NCI-H187 (cell line): ENCODE data around the gene RAB11FIP3.

ENCODE experiments used
- DNase-seq, 2 experiments: peaks; one replicate each; lab custom pipeline; 2025; lab: John Stamatoyannopoulos, UW

Gene RAB11FIP3

DNA sequence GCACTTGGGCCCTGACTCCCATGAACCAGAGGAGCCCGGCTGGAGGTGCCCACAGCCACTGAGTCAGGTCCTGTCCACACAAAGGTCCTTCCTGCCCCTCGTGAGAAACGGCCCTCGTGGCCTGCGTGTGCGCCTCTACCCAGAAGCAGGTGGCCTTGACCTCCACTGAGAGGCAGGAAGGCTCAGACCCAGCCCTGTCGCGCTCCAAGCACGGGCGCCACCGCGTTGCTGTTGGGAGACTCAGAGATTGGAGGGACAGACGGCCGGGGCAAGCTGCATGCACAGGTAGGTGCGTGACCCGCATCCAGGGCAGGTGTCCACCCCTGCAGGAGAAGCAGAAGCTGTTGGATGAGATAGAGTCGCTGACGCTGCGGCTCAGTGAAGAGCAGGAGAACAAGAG, 94.0 kb downstream of the RAB11FIP3 start:
- no peak for DNase-seq

GRCh38 chr16:519841-520687, 94.6 kb downstream of the RAB11FIP3 start:
- no peak for DNase-seq

DNA sequence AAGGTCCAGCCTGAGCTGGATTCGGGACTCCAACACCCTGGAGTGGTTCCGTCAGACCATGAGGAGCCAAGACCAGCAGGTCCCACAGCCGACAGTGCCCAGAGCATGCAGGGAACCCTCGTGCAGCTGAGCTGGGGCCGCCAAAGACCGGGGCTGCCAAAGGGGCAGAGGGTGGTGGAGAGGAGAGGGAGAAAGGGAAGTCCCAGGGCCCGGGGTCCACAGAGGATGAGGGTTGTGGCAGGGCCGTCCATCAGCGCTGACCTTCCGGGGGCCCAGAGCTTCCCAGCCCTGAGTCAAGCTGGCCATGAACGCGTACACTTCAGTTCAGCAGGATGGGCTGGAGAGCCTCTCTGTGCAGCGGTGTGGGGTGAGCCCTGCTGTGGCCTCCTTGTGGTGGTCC, 95.4 kb downstream of the RAB11FIP3 start:
- no peak for DNase-seq

GRCh38 chr16:521381-522210, 96.1 kb downstream of the RAB11FIP3 start:
- no peak for DNase-seq

- DNase-seq: no peak
Measured at GRCh38 chr16:522320-523096, 97.1 kb downstream of the RAB11FIP3 start.

- no peak for DNase-seq
Measured at GRCh38 chr16:523097-523741, 97.8 kb downstream of the RAB11FIP3 start.

DNA sequence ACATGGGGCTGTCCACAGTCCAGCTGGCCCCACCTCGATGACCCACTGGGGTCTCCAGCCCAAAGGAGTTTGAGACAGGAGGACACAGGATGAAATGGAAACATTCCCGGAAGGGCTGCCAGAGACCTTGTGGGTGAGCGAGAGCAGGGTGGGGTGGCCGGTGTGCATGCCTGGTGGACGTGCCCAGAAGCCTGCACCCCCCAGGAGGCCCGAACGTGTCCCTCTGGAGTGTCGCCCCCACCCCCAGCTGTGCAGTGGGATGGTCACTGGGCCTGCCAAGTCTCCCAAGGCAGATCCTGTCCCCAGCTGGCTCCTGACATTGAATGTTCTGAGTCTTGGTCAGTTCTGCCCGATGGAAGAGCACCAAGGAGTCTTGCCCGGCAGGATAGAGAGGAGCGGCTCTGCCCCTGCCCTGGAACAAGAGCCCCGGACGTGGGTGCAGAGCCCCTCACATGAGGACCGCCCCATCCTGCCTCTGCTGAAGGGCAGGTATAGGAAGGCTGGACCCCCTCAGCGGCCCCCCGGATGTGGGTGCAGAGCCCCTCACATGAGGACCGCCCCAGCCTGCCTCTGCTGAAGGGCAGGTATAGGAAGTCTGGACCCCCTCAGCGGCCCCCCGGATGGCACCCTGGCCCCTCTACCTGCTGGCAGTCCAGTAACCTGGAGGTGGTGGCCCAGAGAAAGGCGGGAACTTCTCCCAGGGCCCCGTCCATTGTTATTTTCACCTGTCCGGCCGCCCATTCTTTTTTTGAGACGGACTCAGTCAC, 99.0 kb downstream of the RAB11FIP3 start:
- no peak for DNase-seq

- no peak for DNase-seq
Measured at GRCh38 chr16:525123-525519, 99.7 kb downstream of the RAB11FIP3 start.

DNA sequence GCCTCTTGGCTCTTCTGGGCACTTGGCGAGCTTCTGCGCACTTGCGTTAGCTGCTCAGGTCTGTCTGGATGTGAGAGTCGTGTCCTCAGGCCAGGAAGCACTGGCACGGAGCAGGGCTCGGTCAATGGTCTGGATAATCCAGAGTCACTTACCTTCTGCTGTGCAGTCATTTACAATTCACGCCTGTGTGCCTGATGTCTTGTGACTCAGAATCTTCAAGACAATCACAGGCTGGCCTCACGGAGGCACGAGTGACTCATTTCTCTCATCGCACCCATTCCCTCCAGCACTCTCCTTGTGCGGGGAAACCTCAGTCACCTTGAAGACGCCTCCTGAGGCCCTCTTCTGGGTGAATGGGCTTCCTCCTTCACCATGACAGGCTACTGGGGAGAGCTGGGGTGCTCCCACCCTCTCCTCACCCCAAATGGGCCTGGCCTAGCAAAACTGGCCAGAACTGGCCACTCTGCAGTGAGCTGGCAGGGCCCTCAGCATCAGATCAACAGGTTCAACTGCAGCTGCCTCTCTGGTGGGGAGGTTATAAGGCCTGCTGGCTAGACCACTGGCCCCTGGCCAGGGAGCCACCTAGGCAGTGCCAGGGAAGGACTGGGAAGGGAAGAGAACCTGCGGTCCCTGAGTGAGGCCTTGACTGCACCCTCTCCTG, 100.2 kb downstream of the RAB11FIP3 start:
- no peak for DNase-seq

- peak; percentile 41 to 64 for DNase-seq
Measured at GRCh38 chr16:526181-527014, 100.9 kb downstream of the RAB11FIP3 start.

DNA sequence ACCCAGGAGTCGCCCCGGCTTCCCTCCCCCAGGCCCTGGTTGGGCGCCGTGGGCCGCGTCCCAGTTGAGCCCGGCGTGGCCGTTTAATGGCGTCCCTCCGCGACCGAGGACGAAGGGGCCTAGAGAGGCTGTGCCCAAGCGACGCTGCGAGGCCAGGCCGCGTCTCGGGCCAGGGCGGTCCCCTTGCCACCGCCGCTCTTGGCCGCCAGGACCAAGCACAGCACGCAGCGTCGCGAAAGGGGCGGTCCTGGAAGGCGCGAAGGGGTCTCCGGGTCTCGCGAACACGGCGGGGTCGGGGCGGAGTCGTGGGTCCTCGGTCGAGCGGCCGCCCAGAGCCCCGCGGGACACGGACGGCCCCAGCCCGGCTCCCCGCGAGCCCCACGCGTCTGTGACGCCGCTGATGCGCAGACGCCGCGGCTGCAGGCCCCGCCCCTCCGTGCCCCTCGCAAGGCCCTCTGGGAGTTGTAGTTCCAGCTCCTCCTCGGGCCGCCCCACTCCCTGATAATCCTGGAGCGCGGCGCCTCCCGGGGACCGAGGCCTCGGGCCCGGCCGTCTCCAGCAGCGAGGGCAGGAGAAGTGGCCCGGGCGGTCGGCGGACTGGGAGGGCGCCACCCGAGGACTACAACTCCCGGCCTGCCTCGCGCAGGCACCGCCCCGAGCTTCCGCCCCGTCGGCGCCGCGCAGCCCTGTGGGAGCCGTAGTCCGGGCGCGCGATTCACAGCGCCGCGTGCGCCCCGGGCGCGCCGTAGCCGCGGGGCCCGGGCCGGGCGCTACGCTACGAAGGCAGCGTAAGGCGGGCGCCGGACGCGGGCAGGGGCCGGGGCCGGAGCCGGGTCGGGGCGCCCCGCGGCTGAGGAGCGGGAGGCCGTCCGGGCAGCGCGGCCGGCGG, 101.8 kb downstream of the RAB11FIP3 start, which contains the start of gene CAPN15:
Gene CAPN15, plus strand, starts transcription at position 698 of the 889 bp plus-strand sequence. CDS start 19,127 bp downstream, outside the sequence.
- DNase-seq: peak; percentile 89 to 97

GRCh38 chr16:528111-529011, 102.9 kb downstream of the RAB11FIP3 start:
- DNase-seq: no peak

DNA sequence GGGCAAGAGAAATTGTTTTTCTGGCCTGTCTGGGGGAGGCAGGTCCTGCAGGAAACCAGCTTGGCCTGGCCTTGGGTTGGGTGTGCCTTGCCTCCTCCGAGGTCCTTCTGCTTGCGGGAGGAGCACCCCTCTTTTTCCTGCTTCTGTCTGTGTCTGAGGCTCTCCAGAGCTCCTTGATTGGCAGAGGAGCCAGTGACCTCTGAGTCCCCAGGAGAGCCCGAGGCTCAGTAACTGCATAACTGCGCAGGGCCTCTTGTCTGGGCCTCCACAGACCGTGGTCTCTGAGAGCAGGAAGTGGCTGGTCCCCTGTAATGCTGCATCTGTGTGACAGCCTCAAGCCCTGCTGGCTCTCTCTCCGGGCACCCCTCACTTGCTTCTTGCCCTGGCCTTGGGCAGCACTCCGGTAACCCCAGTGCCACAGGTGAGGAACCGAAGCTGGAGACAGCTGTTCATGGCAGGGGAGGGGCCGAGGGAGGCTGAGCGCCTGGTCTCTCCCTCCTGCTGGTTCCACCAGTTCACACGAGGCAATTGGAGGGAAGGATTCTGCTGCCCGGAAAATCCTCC, 103.6 kb downstream of the RAB11FIP3 start:
- DNase-seq: no peak

DNA sequence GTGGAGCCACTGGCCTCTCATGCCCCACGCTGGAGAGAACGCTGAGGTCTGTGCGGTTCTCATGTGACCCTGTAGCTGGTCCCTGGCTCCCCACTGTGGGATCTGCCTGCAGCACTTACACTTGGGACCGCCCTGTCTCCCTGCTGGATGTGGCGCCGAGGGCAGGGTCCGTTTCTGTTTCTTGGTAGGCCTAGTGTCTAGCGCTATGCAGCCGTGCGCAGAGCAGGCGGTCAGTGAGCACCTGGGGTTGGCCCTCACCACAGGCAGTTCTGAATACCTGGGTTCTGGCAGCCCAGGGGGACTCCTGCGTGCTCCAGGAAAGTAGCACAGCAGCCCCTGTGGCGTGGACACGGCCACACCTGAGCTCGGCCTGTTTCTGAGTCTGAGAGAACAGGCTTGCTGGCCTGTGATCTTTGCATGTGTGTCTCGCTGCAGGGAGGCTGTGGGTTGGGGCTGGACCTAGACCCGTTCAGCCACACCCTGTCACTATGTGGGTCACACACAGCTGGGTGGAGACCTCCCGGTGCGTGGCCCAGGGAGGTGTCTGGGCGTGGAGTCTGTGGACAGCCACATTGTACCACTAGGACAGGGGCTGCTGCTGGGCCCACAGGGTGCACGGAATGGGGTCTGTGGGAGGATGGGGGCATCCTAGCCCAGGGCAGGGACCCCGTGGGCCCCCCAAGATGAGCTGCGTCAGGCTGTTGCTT, 104.8 kb downstream of the RAB11FIP3 start:
- no peak for DNase-seq

DNA sequence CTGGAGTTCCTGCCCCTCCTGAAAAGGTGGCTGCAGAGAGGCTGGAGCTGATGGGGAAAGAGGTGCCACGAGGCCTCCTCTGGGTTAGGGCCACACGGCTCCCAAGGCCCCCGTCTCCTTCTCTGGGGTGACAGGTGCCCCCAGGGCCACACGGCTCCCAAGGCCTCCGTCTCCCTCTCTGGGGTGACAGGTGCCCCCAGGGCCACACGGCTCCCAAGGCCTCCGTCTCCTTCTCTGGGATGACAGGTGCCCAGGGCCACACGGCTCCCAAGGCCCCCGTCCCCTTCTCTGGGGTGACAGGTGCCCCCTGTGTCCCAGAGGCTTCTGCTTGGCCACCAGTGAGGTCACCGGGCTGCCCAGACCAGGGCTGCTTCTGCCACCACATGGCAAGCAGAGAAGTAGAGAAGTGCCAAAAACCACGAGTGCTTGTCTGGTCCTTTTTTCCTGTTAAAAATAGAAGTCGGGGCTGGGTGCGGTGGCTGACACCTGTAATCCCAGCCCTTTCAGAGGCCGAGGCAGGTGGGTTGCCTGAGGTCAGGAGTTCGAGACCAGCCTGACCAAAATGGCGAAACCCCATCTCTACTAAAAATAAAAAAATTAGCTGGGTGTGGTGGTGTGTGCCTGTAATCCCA, 106.2 kb downstream of the RAB11FIP3 start:
- DNase-seq: no peak
